Eye (tissue), 1 donor: ENCODE results near the gene TNN.
A peak's percentile ranks its signal among the peaks of the same experiment; 100 is the strongest.

Source experiments
- DNase-seq: peaks from one replicate; pipeline ENCODE4 v3.0.0-alpha.2; 2015

Gene TNN

DNA sequence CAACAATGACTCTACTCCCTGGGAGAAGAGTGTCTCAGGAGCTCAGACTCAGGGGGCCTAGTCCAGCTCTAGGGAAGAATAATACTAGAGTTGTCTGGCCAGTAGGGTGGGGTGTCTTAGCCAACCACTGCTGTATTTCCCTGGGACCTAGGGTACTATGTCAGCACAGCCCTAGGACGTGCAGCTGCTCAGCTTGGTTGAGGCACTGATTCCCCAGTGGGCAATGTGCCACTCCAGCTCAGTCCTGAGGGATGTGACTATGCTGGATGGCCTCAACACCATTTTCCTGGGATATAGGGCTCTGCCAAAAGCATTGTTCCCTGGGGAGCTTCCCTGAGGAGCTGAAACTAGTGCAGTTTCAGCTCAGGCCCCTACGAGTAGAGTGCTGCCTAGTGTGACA is 47.4 kb downstream of the TNN start:
- no peak for DNase-seq

- DNase-seq: no peak
Observed at GRCh38 chr1:175116210-175116798, 48.7 kb downstream of the TNN start.

GRCh38 chr1:175116903-175117302 is 49.3 kb downstream of the TNN start:
- DNase-seq: no peak

DNA sequence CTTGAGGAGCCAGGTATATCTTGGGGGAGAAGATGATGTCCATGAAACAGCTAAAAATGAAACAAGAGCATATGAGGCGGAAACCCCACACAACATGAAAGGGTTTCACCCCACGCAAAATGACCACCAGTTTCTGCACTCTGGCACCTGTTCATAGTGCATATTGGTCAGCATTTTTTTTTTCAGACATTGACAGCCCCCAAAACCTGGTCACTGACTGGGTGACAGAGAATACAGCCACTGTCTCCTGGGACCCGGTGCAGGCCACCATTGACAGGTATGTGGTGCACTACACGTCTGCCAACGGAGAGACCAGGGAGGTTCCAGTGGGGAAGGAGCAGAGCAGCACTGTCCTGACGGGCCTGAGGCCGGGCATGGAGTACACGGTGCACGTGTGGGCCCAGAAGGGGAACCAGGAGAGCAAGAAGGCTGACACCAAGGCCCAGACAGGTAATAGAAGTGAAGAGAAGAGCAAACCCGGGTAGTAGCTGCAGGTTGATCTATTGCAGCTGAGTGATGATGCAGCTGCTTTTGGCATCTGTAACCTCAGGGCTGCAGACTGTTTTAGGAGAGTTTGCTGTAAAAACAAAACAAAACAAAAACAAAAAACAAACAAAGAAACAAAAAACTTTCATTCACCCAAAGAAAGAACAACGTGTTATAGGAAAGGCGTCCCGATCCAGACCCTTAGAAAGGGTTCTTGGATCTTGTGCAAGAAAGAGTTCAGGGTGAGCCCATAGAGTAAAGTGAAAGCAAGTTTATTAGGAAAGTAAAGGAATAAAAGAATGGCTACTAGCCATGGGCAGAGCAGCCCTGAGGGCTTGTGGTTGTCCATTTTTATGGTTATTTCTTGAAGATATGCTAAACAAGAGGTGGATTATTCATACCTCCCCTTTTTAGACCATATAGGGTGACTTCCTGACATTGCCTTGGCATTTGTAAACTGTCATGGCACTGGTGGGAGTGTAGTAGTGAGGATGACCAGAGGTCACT is 51.0 kb downstream of the TNN start:
- no peak for DNase-seq

- DNase-seq: no peak
Observed at GRCh38 chr1:175120511-175120910, 52.9 kb downstream of the TNN start.

DNA sequence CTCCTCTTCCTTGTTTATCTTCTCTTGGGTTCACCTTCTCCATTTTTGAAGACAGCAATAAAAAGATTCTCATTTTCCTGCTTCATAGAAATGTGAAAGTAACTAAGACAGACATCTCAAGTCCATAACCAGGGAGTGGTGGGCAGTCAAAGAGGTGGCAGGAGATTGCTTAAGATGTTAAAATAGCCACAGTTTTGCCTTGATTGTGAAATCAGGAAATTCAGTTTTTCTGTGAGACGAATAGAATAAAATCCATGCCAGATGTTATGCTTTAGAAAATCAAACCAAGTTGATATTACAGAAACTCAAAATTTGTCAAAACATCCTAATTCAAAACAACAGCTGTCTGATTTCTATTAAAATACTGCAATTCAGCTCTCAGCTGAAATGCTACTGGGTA is 57.2 kb downstream of the TNN start:
- no peak for DNase-seq

- DNase-seq: no peak
Observed at GRCh38 chr1:175126347-175126746, 58.7 kb downstream of the TNN start.

DNA sequence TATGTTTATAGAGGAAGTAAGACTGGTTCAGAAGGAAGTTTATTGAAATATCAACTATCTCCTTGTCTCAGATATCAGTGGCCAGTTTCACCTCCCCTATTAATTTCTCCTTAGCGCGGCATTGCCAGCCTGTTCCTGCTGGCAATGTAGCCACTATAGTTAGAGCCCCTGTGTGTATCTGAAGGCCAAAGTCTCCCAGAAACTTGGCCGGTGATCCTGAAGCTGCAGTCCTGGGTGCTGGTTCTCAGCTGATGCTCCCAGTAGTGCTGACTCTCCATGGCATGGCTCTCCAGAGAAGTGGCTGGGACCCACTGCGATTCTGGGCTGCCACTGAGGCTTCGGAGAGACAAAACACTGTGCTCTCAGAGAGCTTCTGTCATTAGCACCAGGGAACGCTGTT is 59.9 kb downstream of the TNN start:
- DNase-seq: no peak

DNA sequence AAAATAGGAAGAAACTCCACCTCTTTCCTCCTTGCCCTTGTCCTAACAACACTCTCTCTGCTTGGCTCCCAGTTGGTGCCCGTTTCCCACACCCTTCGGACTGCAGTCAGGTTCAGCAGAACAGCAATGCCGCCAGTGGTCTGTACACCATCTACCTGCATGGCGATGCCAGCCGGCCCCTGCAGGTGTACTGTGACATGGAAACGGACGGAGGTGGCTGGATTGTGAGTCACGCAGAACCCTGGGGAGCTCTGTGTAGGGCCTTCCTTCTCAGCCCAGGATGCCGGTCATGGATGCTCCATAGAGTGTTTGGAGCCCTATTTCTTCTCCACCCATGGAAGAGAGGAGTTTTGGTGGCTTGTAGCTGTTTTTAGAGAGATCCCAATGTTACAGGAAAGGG is 60.9 kb downstream of the TNN start:
- no peak for DNase-seq

GRCh38 chr1:175129182-175129581 is 61.5 kb downstream of the TNN start:
- DNase-seq: peak; percentile 45

DNA sequence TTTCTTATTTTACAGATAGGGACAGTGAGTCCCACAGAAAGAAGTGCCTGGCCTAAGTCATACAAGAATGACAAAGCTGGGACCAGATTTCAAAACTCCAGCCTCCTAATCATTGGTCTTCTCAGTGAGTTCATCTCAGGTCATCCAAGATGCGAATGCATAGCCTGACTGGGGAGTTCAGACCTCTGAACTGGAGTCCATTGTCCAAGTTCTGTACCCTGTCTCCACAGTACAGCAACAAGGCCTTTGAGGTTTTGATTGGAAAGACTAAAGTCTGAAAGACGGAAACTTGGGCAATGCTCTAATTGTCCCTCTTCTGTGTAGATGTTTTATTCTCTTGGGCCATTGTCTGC is 62.0 kb downstream of the TNN start:
- peak; percentile 23 for DNase-seq

DNA sequence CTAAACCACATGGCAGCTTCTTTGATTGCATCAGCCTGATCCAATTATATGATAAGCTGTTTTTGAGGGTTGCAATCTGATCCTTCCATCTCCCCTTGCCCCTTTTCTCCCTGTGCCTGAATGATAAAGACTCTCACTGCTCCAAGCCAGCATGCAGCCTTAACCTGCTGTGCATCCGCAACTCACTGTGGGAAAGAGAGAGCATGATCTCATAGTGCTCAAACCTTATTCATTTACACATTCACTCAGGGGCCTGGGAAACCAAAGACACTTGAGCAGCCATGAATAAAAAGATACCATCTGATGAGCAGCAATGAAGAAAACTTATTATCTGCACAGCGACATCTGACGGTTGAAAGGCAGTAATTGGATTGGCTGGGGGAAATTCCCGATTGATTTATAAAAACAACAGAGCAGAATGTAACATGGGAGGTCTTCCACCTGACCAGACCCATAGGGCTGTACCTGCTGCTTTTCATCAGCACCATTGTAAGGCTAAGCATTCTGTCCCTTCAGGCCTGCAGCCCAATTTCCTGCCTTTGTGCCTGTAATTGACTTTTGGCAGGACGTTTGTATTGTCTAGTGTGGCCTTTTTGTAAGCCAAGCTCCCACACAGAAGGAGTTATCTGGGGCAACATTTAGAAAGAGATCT is 62.5 kb downstream of the TNN start:
- DNase-seq: peak; percentile 76

DNA sequence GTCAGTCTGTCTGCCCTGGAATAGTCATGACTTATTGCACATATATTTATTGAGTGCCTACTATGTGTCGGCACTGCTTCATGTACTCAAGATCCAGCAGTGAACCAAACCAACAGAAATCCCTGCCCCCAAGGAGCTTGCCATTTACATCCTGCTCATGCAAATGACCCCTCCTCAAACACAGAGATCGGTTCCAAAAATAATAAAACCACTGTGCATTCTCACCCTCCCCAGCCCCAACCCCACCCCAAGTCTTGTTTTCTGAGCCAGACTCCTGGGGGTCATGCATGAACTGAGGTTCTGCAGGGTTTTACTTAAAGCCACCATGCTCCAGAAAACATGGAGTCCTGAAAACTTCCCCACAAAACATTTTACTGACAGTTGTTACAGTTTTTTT is 63.0 kb downstream of the TNN start:
- no peak for DNase-seq

DNA sequence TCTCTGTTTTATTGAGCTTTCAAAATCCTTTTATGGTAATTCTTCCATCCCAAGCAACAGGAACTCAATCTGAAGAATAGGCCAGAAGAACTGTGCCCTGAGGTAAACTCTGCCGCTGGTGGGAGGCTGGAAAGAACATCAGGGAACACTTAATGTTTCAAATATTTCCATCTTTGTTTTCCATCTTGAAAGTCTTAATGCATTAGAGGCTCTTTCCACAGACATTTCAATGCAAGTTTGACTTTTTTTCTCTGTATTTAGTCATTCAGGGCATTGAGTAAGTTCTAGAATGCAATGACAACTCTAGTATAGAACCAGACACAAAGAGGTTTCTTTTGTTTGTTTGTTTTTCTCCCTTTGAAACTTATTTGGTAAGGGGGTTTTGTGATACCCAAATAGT is 63.5 kb downstream of the TNN start:
- no peak for DNase-seq

- no peak for DNase-seq
Observed at GRCh38 chr1:175132436-175132835, 64.8 kb downstream of the TNN start.

- no peak for DNase-seq
Observed at GRCh38 chr1:175133673-175134435, 66.2 kb downstream of the TNN start.

DNA sequence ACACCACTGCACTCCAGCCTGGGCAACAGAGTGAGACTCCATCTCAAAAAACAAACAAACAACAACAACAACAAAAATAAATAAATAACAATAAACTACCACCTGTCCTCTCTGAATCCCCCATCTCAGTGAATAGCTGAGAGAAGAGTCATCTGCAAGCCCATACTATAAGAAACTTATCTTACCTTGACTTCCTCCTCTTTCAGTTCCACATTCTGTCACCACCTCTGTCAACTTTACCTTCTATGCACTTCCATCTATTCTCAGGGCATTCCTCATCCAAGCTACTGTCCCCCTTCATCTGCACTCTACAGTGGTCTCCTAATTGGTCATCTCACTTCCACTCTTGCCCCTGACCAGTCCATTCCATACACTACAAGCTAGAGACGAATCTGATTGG is 66.9 kb downstream of the TNN start:
- no peak for DNase-seq

DNA sequence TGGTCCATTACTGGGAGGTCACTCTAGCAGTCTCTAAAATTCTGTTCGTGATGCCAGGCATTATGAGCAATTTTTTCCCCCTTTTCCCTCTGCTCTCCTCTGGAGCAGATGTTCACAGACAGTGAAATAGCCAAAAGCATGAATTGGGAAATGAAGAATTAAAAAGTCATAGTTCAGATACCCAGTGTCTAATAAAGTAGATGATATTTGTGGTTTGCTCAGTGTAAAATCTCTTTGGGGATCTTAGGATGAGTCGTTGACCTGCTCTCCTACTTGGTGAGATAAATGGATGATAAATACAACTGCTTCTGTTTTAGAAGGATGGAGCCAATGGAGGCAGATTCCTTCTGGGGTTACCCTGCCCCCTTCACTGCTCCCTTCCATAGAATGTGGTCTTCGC is 68.6 kb downstream of the TNN start:
- DNase-seq: no peak

DNA sequence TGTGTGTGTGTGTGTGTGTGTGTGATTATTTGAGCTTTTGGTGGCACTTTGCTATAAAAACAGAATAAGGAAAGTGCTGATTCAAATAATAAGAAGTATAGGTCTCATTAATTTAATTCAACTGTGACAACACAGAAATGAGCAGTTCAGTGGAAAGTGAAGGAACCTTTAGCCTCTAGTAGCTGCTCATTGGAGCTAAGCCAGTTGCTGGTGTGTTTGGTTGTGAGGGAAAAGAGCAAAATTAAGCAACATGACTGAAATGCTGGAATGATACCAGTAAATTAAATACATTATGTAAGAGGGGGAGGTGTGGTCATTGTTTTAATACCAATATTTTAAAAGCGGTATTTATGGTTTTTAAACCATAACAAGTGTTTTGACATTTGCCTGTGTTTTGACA is 69.7 kb downstream of the TNN start:
- no peak for DNase-seq

- no peak for DNase-seq
Observed at GRCh38 chr1:175138579-175138978, 70.9 kb downstream of the TNN start.

GRCh38 chr1:175145899-175146528 is 78.4 kb downstream of the TNN start:
- DNase-seq: no peak

DNA sequence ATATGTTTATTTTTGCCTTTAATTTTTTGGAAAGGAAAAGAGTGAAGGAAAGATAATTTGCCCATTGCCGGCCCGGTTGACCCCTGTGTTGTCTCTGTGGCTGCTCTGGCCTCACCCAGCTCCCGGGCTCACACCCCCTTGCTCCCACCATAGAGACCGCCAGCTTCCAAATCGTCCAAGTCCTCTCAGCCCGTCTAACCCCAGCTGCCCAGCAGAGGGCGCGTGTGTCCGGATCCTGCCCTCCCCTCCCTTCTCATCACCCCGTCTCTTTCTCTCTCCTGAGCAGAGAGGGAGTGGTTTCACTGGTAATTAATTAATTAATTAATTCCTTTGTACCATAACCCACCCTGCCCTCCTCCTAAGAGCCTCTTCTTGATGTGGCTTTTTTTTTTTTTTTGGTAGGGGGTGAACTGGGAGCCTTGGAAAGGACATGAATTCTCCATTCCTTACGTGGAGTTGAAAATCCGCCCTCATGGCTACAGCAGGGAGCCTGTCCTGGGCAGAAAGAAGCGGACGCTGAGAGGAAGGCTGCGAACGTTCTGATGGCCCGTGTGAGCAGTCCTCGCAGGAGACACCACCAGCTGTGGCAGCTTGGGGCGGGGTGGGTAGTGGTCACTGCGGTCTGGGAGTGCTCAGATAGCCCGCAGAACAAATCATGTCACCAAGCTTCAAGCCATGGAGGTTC is 79.0 kb downstream of the TNN start:
- DNase-seq: peak; percentile 89
